ENCODE results near the gene SNAPC4.

GRCh38 chr9:136432591-136432990 lies 32.6 kb upstream of the SNAPC4 start:
- TF ChIP-seq POLR2AphosphoS5 (IDR thresholded peaks at IDR 0.05; ENCODE audit: low read depth, low read length): no peak
- TF ChIP-seq TAF1 (IDR thresholded peaks at IDR 0.05; ENCODE audit: borderline replicate concordance, insufficient read depth, low read length): no peak
- TF ChIP-seq REST (IDR thresholded peaks at IDR 0.05; ENCODE audit: insufficient read depth in 1 of 2, low read depth in 2 of 2, low read length in 2 of 2): no peak
- no peak for TF ChIP-seq SIN3A (IDR thresholded peaks at IDR 0.05; ENCODE audit: borderline replicate concordance, insufficient read depth, low read length)
- TF ChIP-seq FOXP2 (optimal IDR thresholded peaks at IDR 0.05; ENCODE audit: borderline replicate concordance, extremely low read depth, extremely low read length, insufficient read depth): no peak
